B cell (primary cell): ENCODE results near the gene KRT38. TPM values are rescaled to one million over a fixed set of nuclear protein-coding genes. Genes with fewer than 3 reads are reported as not detected.

ENCODE experiments used
- ATAC-seq: fragments of 200-7000 bp; cut with Tn5 transposase; one replicate; pipeline ENCODE4 v1.10.0; 2021; ENCODE audit warnings: low read depth, mild to moderate bottlenecking, moderate number of reproducible peaks, moderate library complexity
- CTCF ChIA-PET: fragments of 350-600 bp; sonication (Branson Sonifier 250); formaldehyde crosslinking; loops from one replicate; lab custom pipeline; 2021; ENCODE audit warnings: antibody characterized with exemption, inconsistent platforms; lab: Charles Lee
- POLR2A ChIA-PET: fragments of 350-600 bp; sonication (Branson Sonifier 250); formaldehyde crosslinking; loops from one replicate; lab custom pipeline; 2021; ENCODE audit warnings: antibody characterized with exemption; lab: Charles Lee
- DNase-seq: peaks from one replicate; pipeline ENCODE4 v3.0.0; 2013
- H2AFZ ChIP-seq: 2 replicates; pipeline ENCODE4 v1.6.1; 2012; ENCODE audit warnings: mild to moderate bottlenecking, low read depth, low read length; ENCODE audit not compliant: insufficient read depth, poor library complexity, severe bottlenecking
- H3K27ac ChIP-seq, 2 donors: 1 replicate in 1 of 2; 2 replicates in 1 of 2; pipeline ENCODE4 v1.5.1; 2012 to 2013; ENCODE audit warnings: low read length in 2 of 2, mild to moderate bottlenecking in 2 of 2, moderate library complexity in 1 of 2
- H3K27me3 ChIP-seq, 4 experiments: fragments of 200-600 bp in 1 of 4; sonication (generic) in 1 of 4; replicated peaks in 1 of 4; 1 replicate in 2 of 4; 2 replicates in 2 of 4; pipeline versions ENCODE4 v1.6.1 to v1.7.0; 2013 to 2016; ENCODE audit warnings: low read length in 3 of 4, mild to moderate bottlenecking in 2 of 4, mixed read lengths in 1 of 4, moderate library complexity in 1 of 4; ENCODE audit not compliant: insufficient read depth in 4 of 4, control insufficient read depth in 3 of 4; ENCODE audit errors: control extremely low read depth in 1 of 4
- H3K36me3 ChIP-seq, 2 experiments: replicated peaks in 1 of 2; 1 replicate in 1 of 2; 2 replicates in 1 of 2; pipeline versions ENCODE4 v1.6.1 to v1.7.1; 2013; ENCODE audit warnings: low read length in 1 of 2; ENCODE audit not compliant: insufficient read depth in 2 of 2, control insufficient read depth in 1 of 2; ENCODE audit errors: control extremely low read depth in 1 of 2, extremely low read depth in 1 of 2
- H3K4me1 ChIP-seq, 2 donors: fragments of 200-600 bp in 1 of 2; sonication (generic) in 1 of 2; 1 replicate in 1 of 2; 2 replicates in 1 of 2; pipeline versions ENCODE4 v1.5.1 to v1.6.1; 2013 to 2017; ENCODE audit warnings: low read length in 2 of 2; ENCODE audit not compliant: control insufficient read depth in 2 of 2, insufficient read depth in 2 of 2
- H3K4me2 ChIP-seq: replicated peaks from 2 replicates; pipeline ENCODE3; 2012; ENCODE audit warnings: mild to moderate bottlenecking, low read depth, low read length; ENCODE audit not compliant: poor library complexity, severe bottlenecking
- H3K4me3 ChIP-seq, 5 experiments: fragments of 200-600 bp in 1 of 5; sonication (generic) in 1 of 5; 1 replicate in 3 of 5; 2 replicates in 2 of 5; pipeline versions ENCODE4 v1.5.1 to v1.7.0; 2011 to 2016; ENCODE audit warnings: low read length in 4 of 5, mild to moderate bottlenecking in 4 of 5, low read depth in 2 of 5, control low read depth in 1 of 5, moderate library complexity in 1 of 5; ENCODE audit not compliant: insufficient read depth in 1 of 5; ENCODE audit errors: control extremely low read depth in 1 of 5, extremely low read depth in 1 of 5
- H3K79me2 ChIP-seq: fragments of 200-600 bp; sonication (generic); one replicate; pipeline ENCODE4 v1.6.0; 2016; ENCODE audit warnings: low read length; ENCODE audit not compliant: control insufficient read depth, insufficient read depth
- H3K9ac ChIP-seq: fragments of 200-600 bp; sonication (generic); 2 replicates; pipeline ENCODE4 v1.6.1; 2017; ENCODE audit warnings: mild to moderate bottlenecking, low read length, moderate library complexity
- H3K9me3 ChIP-seq, 3 donors: one replicate each; pipeline versions ENCODE4 v1.6.1 to v1.7.1; 2013; ENCODE audit warnings: low read length in 2 of 3; ENCODE audit not compliant: control insufficient read depth in 2 of 3, insufficient read depth in 1 of 3; ENCODE audit errors: control extremely low read depth in 1 of 3
- H4K20me1 ChIP-seq: 2 replicates; pipeline ENCODE4 v1.6.0; 2012; ENCODE audit warnings: mild to moderate bottlenecking, low read length; ENCODE audit not compliant: insufficient read depth, control insufficient read depth, poor library complexity, severe bottlenecking
- H3K27ac Mint-ChIP-seq: one replicate; pipeline ENCODE4 v1.8.0; 2021; ENCODE audit warnings: mixed read lengths
- H3K27me3 Mint-ChIP-seq: one replicate; pipeline ENCODE4 v1.8.0; 2021; ENCODE audit warnings: mixed read lengths
- H3K4me1 Mint-ChIP-seq: one replicate; pipeline ENCODE4 v1.8.0; 2021; ENCODE audit warnings: mixed read lengths
- H3K4me3 Mint-ChIP-seq: one replicate; pipeline ENCODE4 v1.8.0; 2021; ENCODE audit warnings: mixed read lengths
- H3K9me3 Mint-ChIP-seq: one replicate; pipeline ENCODE4 v1.8.0; 2022; ENCODE audit warnings: mixed read lengths; ENCODE audit not compliant: insufficient read depth
- EZH2 ChIP-seq: IDR thresholded peaks from 2 replicates; pipeline ENCODE4 v1.6.1; 2012; ENCODE audit warnings: borderline replicate concordance, low read depth, mild to moderate bottlenecking, moderate library complexity, low read length; ENCODE audit not compliant: insufficient read depth, poor library complexity, severe bottlenecking
- WGBS: methylation state at CpG from one replicate; pipeline ENCODE4 v1.1.5; 2013; ENCODE audit warnings: missing lambda C conversion rate; ENCODE audit not compliant: insufficient coverage; 5-methylcytosine and 5-hydroxymethylcytosine counted together
- intact Hi-C: fragments of 100-400 bp; cut with micrococcal nuclease; formaldehyde crosslinking; loops from one replicate; pipeline ENCODE4 v1.10.0; 2022
- polyA plus RNA-seq: library from polyadenylated mRNA; depleted of rRNA; stranded (reverse); fragments of >200 nt; gene quantifications from 2 replicates; pipeline ENCODE4 v1.2.3, GENCODE V29; 2012
- total RNA-seq, 2 donors: library from RNA; stranded (reverse); fragments of 120-200 nt in 1 of 2; gene quantifications; 1 replicate in 1 of 2; 2 replicates in 1 of 2; pipeline versions ENCODE4 v1.2.3 to v1.2.4, GENCODE V29; 2013 to 2022
- TF ChIP-seq, protein P1 (sequence below): fragments of 200-600 bp; IDR thresholded peaks from one replicate; pipeline ENCODE4 v1.8.0; 2022; ENCODE audit warnings: antibody characterized with exemption, mild to moderate bottlenecking

The KRT38 gene
- total and polyA plus RNA-seq, 2 donors (not counting 1 experiment from before 2014, with no cell fraction given) = not detected

DNA sequence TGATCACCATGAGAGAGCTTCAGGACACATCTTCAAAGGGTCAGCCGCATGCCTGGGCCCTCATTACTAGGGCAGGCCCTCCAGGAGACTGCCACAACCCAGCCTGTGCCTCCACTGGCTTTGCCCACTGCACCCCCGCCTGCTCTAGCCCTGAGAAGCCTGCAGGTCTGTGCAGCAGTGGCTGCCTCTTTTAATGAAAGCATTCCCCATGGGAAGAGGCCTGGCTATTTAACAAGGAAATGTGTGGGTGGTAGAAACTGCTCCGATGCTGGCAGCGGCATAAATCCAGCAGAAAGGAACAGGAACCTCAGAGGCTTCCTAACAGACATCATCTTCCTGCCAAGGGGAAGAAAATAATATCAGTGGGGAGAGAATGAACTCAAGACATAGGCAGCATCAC lies 26.8 kb upstream of the KRT38 start:
- H3K4me1 Mint-ChIP-seq = no peaks in the 10 kb centered on the region
- H2AFZ ChIP-seq = no peak overlapping the region
- no peak overlapping the region for H3K27ac ChIP-seq
- intact Hi-C loops = no loop called here
- peaks cover 2% of the 10 kb centered on the region for H3K9me3 Mint-ChIP-seq
- H3K36me3 ChIP-seq = no peaks in the 10 kb centered on the region
- no peak overlapping the region for H3K4me3 Mint-ChIP-seq
- peaks cover 0 to 12% (median 0%) of the 10 kb centered on the region in 3 donors for H3K9me3 ChIP-seq
- peaks cover 0 to 6% (median 2%) of the 10 kb centered on the region in 4 experiments for H3K27me3 ChIP-seq
- ChIA-PET POLR2A (no interaction called here), CTCF (no interaction called here)
- H3K9ac ChIP-seq = no peak overlapping the region
- 73% methylated on average over 2 of the region's 4 CpGs for WGBS
- H3K79me2 ChIP-seq = no peaks in the 10 kb centered on the region
- no peak overlapping the region for H3K4me3 ChIP-seq
- ATAC-seq = no peak
- peaks cover 32% of the 10 kb centered on the region for H3K27me3 Mint-ChIP-seq
- no peaks in the 10 kb centered on the region for H4K20me1 ChIP-seq
- H3K4me1 ChIP-seq = no peaks in the 10 kb centered on the region
- H3K4me2 ChIP-seq = no peak overlapping the region
- no peak overlapping the region for H3K27ac Mint-ChIP-seq
- DNase-seq = no peak
- TF ChIP-seq, protein P1, sequence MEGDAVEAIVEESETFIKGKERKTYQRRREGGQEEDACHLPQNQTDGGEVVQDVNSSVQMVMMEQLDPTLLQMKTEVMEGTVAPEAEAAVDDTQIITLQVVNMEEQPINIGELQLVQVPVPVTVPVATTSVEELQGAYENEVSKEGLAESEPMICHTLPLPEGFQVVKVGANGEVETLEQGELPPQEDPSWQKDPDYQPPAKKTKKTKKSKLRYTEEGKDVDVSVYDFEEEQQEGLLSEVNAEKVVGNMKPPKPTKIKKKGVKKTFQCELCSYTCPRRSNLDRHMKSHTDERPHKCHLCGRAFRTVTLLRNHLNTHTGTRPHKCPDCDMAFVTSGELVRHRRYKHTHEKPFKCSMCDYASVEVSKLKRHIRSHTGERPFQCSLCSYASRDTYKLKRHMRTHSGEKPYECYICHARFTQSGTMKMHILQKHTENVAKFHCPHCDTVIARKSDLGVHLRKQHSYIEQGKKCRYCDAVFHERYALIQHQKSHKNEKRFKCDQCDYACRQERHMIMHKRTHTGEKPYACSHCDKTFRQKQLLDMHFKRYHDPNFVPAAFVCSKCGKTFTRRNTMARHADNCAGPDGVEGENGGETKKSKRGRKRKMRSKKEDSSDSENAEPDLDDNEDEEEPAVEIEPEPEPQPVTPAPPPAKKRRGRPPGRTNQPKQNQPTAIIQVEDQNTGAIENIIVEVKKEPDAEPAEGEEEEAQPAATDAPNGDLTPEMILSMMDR = no peak
- no peak for TF ChIP-seq EZH2

DNA sequence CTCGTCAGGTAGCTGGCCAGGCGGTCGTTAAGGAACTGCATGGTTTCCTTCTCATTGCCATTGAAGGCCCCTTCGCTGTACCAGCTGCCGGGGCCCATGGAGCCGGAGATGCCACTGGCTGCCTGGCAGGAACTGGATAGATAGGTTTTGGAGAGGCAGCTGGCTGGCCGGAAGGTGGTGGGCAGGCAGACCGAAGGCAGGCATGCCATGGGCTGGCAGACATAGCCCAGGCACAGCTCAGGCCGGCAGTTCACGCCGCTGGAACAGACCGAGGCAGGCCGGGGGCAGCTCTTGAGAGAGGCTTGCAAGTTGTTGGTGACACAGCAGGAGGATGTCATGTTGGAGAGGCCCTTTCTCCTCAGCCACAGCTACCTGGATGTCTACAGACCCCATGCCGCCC lies 26.2 kb upstream of the KRT38 start, which contains the start of gene KRT32:
Gene KRT32 (minus strand): TSS at position 399 of the 400 bp plus-strand sequence. CDS start 61 bp downstream, at position 338.
- TF ChIP-seq EZH2 = no peak
- TF ChIP-seq, protein P1 = no peak
- POLR2A ChIA-PET = no interaction called here
- Histone ChIP-seq H3K4me2 (no peak within 1 kb of the TSS), H3K4me3 (no peak within 1 kb of the TSS), H3K79me2 (no peaks in the 10 kb centered on the region), H2AFZ (no peak within 1 kb of the TSS), H3K36me3 (no peaks in the 10 kb centered on the region), H3K4me1 (no peaks in the 10 kb centered on the region), H3K27ac (no peak within 1 kb of the TSS), H3K9ac (no peak within 1 kb of the TSS), H3K27me3 (peaks cover 0 to 6% (median 2%) of the 10 kb centered on the region in 4 experiments), H4K20me1 (no peaks in the 10 kb centered on the region), H3K9me3 (peaks cover 0 to 12% (median 0%) of the 10 kb centered on the region in 3 donors)
- intact Hi-C loops = no loop called here
- CTCF ChIA-PET = no interaction called here
- Mint-ChIP-seq H3K27ac (no peak within 1 kb of the TSS), H3K27me3 (peaks cover 34% of the 10 kb centered on the region), H3K4me3 (no peak within 1 kb of the TSS), H3K9me3 (peaks cover 2% of the 10 kb centered on the region), H3K4me1 (no peaks in the 10 kb centered on the region)
- DNase-seq (no peak), ATAC-seq (no peak)
- 89% methylated on average over 12 of the region's 14 CpGs for WGBS
